HG03039 (cell line): ENCODE data around the gene MLXIP.
"Not testable (repeated sequence)": the region's sequence is repeated elsewhere in the genome, so short reads cannot be mapped to it uniquely, and the experiment has no call there.

Experiments used
- ATAC-seq: cut with Tn5 transposase; IDR thresholded peaks from one replicate; pipeline ENCODE4 v1.9.1; 2021; ENCODE audit warnings: mild to moderate bottlenecking, moderate library complexity; ENCODE audit not compliant: unreplicated experiment

The MLXIP gene

DNA sequence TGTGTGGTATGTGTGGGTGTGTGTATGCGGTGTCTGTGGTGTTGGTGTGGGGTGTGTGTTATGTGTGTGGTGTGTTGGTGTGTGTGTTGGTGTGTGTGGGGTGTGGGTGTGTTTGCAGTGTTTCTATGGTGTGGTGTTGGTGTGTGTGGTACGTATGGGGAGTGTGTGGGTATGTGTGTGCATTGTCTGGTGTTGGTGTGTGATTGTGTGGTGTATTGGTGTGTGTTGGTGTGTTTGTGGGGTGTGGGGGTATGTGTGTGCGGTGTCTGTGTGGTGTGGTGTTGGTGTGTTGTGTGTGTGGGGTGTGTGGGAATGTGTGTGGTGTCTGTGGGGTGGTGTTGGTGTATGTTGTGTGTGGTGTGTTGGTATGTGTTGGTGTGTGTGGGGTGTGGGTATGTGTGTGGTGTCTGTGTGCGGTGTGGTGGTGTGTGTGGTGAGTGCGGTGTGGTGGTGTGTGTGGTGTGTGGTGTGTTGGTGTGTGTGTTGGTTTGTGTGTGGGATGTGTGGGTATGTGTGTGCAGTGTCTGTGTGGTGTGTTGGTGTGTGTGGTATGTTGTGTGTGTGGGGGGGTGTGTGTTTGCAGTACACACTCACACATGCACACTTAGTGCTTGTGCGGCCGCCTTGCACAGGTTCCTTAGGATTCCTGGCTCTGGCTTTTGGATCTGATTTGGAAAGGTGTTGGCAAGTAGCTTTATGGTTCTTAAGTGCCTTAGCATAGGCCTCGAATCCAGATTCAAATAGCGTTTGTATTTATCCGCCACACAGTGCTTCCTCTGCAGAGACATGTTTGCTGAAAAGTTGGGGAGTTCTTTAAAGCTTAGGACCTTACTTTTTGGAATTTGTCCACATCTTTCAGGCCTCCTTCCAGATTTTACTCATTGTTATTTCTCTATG, 16.4 kb downstream of the MLXIP start:
- no peak for ATAC-seq

GRCh38 chr12:122096014-122096413, 17.5 kb downstream of the MLXIP start:
- no peak for ATAC-seq

DNA sequence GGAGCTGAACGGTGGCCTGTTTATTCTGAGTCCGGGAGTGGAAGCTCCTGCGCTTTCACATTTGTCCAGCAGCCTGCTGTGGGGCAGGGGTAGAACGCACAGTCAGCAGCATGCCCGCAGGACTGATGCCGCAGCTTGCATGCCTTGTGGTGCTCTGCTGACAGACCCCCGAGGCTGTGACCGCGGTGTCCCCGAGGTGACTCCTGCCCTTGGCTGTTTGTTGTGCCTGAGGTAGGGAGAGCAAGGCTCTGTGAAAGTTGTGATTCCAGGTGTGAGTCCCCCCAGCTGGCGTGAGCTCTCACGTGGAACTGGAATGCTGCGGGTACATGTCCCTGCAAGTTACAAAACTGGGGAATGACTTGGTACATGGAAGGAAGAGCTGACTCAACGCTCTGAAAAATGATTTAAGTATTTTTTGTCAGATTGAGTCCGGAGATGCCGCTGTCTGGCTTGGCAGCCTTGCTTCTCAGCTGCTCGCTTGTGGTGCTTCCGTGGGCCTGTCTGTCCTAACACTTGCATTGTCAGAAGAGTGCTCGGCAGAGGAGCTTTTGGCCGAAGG, 18.1 kb downstream of the MLXIP start:
- no peak for ATAC-seq

DNA sequence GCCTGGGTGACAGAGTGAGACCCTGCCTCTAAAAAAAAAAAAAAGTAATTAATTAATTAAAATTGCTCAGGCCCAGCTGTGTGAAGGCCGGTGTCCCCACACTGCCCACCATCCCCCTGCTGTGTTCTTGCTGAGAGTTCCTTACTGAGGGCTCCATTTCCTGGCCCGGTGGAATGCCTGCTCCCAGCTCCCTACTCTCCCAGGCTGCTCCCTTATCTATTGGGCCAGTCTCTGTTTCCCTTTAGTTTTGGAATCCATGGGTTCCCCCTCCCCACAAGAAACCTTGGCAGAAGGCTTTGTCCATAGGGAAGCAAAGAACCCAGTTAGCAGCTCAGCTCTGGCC, 19.0 kb downstream of the MLXIP start:
- no peak for ATAC-seq

DNA sequence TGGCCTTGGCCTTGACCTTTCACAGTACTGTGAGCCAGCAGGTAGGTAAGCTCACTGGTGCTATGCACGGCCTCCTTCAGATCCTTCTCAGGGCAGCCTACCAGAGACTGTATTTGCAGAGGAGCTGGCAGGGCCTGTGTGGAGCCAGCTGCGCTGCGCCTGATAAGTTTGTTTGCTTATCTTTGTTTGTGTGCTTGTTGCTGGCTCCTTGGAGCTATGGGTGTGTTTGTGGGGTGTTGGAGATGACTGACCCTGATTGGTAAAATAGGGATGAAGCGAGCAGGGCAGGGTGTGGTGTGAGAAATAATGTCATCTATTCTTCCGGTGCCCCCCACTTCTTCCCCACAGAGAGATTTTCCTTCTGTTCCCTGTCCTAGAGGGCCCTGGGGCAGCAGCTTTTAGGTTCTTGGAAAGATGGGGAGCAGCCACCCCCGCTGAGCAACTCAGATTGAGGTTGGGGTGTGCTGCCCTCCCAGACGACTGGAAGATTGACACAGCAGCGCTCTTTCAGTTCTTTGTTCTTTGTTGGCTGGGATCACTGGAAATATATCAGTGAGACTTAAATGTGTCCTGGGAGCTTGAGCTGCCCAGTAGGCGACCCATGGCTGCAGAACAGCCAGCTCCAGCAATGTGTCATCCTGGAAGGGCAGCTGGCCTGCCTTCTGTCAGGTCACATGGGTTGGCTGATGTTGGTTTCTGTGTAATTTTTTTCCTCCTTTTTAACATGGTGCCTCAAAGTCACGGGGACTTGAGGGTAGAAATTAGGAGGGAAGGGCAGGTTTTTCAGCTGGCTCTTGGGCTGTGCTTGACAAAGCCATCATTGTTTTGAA, 19.6 kb downstream of the MLXIP start:
- ATAC-seq, result no peak

DNA sequence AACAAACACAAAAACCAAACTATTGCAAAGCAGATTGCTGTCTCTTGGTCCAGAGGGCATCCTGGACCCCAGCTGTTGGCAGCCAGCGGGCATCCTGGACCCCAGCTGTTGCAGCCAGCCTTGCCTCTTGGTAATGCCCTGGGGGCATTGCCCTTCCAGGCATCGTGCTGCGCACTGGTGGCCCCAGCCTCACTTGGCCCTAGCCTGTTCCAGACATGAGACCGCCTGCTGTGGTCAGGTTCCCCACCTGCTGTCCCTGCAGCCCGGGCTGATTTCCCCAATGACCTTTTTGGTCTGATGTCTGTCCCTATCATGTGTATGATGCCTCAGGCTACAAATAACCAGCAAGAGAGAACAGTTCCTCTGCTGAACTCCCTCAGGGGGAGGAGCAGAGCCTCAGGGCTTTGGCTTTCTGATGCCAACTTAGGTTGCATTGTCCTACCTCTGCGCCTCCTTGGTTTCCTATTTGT, 20.8 kb downstream of the MLXIP start:
- ATAC-seq, result no peak

GRCh38 chr12:122099856-122100255, 21.3 kb downstream of the MLXIP start:
- ATAC-seq, result no peak

- no peak for ATAC-seq
These were observed 22.0 kb downstream of the MLXIP start for GRCh38 chr12:122100568-122100967.

DNA sequence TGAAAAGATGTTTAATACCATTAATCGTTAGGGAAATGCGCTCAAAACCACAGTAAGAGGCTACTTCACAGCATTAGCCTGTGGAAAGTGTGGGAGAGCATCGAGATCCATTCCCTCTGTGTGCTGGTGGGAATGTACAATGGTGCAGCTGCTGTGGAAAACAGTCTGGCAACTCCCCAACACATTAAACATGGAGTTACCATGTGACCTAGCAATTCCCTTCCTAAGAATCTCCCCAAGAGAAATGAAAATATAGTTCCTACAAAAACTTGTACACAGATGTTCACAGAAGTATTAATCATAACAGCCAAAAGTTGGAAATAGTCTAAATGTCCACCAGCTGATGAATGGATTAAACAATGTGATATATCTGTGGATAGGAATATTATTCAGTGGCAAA, 23.8 kb downstream of the MLXIP start:
- no peak for ATAC-seq

DNA sequence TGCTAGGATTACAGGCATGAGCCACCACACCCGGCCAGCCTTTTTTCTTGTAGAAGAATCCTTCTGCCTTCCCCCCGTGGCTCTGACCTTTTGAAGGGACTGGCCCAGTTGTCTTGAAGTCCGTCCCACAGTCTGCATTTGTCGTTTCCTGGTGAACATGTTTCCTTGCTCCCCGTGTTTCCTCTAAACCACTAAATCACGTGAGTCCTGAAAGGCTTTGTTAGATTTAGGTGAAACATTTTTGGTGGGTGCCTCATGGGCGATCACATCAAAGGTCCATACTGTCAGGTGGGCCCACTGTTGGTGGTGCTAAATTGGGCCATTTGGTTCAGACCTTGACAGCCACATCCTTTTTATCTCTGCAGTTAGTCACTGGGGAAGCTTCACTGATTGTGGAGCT, 26.3 kb downstream of the MLXIP start:
- no peak for ATAC-seq

DNA sequence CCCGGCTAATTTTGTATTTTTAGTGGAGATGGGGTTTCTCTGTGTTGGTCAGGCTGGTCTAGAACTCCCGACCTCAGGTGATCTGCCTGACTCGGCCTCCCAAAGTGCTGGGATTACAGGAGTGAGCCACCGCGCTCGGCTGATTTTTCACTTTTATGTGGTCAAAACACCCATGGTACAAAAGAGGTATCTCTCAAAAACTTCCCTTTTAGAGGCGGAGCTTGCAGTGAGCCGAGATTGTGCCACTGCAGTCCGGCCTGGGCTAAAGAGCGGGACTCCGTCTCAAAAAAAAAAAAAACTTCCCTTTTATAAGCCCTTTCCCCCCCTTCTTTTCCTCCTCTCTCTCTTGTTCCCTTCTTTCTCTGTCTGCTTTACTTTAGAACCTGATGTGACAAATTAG, 26.9 kb downstream of the MLXIP start:
- not testable (repeated sequence) for ATAC-seq

- ATAC-seq, result no peak
These were observed 28.3 kb downstream of the MLXIP start for GRCh38 chr12:122106843-122107242.

- no peak for ATAC-seq
These were observed 28.7 kb downstream of the MLXIP start for GRCh38 chr12:122107261-122107660.

GRCh38 chr12:122111089-122111641, 32.6 kb downstream of the MLXIP start:
- ATAC-seq, result no peak

DNA sequence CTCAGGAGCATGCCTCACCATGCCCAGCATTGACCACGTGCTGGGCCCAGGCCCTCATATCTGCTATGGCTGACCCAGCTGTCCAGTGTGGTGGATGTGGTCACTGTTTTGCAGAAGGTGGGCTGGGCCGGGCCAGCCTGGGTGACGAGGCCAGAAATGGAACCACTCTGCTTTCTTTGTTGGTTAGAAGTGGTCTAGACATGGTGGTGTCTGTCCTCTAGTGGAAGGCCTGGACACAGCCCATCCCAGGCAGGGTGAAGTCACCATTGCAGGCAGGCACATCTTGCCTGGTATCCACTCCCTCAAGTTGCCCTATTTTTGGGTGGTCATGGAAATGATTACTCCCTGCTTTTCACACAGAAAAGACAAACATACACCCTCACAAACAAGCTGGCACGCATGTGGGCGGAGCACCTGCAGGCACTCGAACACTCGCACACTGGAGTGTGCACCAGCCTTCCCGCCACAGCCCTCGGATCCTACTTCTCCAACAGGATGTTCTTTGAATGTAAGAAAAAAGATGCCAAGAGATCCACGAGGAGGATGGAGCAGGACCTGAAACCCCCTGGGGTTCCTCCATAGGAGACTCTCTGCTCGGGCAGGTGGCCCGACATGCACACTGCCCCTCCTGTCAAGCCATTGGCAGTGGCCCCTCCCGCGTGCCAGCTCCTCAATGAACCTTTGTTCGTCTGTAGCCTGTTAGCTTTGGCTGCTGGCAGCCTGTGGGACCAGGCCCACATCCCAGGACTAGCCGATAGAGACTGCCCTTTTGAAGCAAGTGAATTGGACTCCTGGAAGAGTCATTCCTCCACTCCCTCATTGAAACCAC, 38.4 kb downstream of the MLXIP start:
- ATAC-seq, result no peak

DNA sequence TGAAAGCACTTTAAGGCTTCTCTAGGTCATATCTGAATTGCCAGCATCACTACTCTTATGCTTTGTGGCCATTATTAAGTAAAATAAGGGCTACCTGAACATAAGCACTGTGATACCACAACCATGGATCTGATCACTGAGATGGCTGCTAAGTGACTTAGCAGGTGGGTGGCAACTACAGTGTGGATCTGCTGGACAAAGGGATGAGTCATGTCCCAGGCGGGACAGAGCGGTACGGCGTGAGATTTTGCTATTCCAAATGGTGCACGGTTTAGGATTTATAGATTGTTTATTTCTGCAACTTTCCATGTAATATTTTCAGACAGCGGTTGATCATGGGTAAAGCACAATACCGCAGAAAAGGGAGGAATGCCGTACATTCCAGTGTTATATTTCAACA, 39.4 kb downstream of the MLXIP start:
- ATAC-seq, result no peak

DNA sequence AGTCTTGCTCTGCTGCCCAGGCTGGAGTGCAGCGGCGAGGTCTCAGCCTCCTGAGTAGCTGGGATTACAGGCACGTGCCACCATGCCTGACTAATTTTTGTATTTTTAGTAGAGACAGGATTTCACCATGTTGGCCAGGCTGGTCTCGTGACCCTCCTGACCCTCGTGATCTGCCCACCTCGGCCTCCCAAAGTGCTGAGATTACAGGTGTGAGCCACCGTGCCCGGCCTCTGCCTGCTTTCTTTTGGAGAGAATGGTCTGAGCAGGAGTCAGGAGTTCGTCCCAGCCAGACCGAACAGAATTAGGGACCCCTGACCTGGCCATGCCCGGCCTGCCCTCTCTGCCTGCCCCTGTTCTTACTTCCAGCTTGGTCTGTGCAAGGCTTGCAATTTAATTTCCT, 42.8 kb downstream of the MLXIP start:
- not testable (repeated sequence) for ATAC-seq

DNA sequence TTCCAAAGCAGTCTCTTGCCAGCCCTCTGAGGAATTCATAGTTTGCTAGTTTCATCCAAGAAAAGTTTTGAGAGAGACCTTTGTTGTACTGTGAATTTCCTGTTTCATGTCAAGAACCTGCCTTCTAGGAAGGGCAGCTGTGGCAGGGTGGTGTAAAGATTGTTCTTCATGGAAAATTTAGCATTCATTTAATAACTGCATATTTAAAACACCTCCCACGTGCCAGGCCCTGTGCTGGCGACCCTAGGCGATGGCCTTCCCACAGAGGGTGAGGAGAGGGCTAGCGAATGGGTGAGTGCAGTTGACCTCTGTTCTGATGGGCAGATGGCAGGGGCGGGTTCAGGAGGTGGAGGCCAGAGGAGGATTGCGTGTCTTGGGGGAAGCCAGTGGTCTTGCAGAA, 43.2 kb downstream of the MLXIP start:
- ATAC-seq, result no peak

DNA sequence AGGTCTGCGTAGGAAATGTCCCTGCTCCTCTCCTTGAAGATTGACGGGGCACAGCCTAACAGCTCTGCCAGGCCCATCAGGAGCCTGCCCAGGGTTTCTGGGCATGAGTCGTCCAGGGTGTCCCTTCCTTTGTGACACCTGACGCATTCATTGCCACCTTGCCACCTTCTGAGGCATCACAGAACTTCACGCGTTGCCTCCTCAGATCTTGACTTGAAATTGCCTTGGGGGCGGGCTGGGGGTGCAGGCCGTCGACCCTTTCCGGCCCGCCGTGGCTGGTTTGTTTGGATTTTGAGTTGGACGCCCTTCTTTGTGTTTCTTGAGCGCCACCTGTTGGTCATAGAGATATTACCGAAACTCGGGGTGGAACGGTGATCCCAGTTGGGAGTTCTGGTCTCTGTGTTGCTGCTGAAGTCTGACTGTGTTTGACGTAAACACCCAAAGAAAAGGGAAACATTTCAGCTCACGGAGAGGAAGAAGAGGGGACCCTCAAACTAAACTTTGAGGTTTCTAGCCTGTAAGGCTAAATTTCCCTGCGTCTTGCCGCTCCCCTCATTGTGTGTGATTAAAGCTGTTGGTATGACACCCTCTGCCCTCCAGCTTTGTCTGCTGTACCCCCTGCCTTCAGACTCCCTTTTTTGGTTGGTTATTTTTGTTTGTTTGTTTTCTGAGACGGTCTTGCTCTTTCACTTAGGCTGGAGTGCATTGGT, 44.6 kb downstream of the MLXIP start:
- ATAC-seq, result no peak

GRCh38 chr12:122123761-122124145, 45.2 kb downstream of the MLXIP start:
- no peak for ATAC-seq
